GM23248 (cell line): ENCODE measurements around the gene ZCRB1. TPM values are rescaled to one million over a fixed set of nuclear protein-coding genes. Genes with fewer than 3 reads are reported as not detected.

Experiments
- DNase-seq: peaks from one replicate; pipeline ENCODE4 v3.0.0-alpha.2; 2015
- H2AFZ ChIP-seq: fragments of 200-600 bp; sonication (generic); 2 replicates; pipeline ENCODE4 v1.6.1; 2016; ENCODE audit warnings: antibody characterized with exemption
- H3F3A ChIP-seq: fragments of 200-600 bp; sonication (generic); 2 replicates; pipeline ENCODE4 v1.6.1; 2016; ENCODE audit warnings: mild to moderate bottlenecking, antibody characterized with exemption, mixed run types; ENCODE audit not compliant: insufficient read depth
- H3K27ac ChIP-seq: fragments of 200-600 bp; sonication (generic); 2 replicates; pipeline ENCODE4 v1.5.1; 2016; ENCODE audit warnings: mild to moderate bottlenecking
- H3K27me3 ChIP-seq: fragments of 200-600 bp; sonication (generic); replicated peaks from 2 replicates; pipeline ENCODE4 v1.6.1; 2016; ENCODE audit warnings: mild to moderate bottlenecking; ENCODE audit not compliant: insufficient read depth
- H3K36me3 ChIP-seq: fragments of 200-600 bp; sonication (generic); 2 replicates; pipeline ENCODE4 v1.6.1; 2016; ENCODE audit warnings: low read depth, mild to moderate bottlenecking
- H3K4me1 ChIP-seq: fragments of 200-600 bp; sonication (generic); 2 replicates; pipeline ENCODE4 v1.6.1; 2016; ENCODE audit warnings: mild to moderate bottlenecking; ENCODE audit not compliant: insufficient read depth
- H3K4me2 ChIP-seq: fragments of 200-600 bp; sonication (generic); one replicate; pipeline ENCODE4 v1.6.1; 2016; ENCODE audit warnings: mild to moderate bottlenecking; ENCODE audit not compliant: unreplicated experiment
- H3K4me3 ChIP-seq: fragments of 200-600 bp; sonication (generic); 2 replicates; pipeline ENCODE4 v1.5.1; 2016; ENCODE audit warnings: mild to moderate bottlenecking
- H3K79me2 ChIP-seq: fragments of 200-600 bp; sonication (generic); 2 replicates; pipeline ENCODE4 v1.6.1; 2016; ENCODE audit warnings: mild to moderate bottlenecking; ENCODE audit not compliant: insufficient read depth
- H3K9ac ChIP-seq: fragments of 200-600 bp; sonication (generic); 2 replicates; pipeline ENCODE4 v1.6.1; 2016; ENCODE audit warnings: mild to moderate bottlenecking
- H3K9me2 ChIP-seq: fragments of 200-600 bp; sonication (generic); 2 replicates; pipeline ENCODE4 v1.6.1; 2016; ENCODE audit warnings: mixed run types, mild to moderate bottlenecking, moderate library complexity; ENCODE audit not compliant: insufficient read depth
- H3K9me3 ChIP-seq: fragments of 200-600 bp; sonication (generic); one replicate; pipeline ENCODE4 v1.6.1; 2017; ENCODE audit warnings: low read depth
- H4K20me1 ChIP-seq: fragments of 200-600 bp; sonication (generic); 2 replicates; pipeline ENCODE4 v1.6.0; 2016; ENCODE audit not compliant: insufficient read depth
- EZH2 ChIP-seq: fragments of 200-600 bp; sonication (generic); IDR thresholded peaks from 2 replicates; pipeline ENCODE4 v1.6.1; 2018; ENCODE audit warnings: antibody characterized with exemption, mild to moderate bottlenecking; ENCODE audit not compliant: insufficient read depth, poor library complexity, severe bottlenecking
- EZH2phosphoT487 ChIP-seq: fragments of 200-600 bp; sonication (generic); IDR thresholded peaks from 2 replicates; pipeline ENCODE4 v1.6.1; 2018; ENCODE audit warnings: antibody characterized with exemption, moderate library complexity, mild to moderate bottlenecking, low read depth; ENCODE audit not compliant: insufficient read depth
- WGBS, 2 experiments: methylation state at CpG; one replicate each; pipeline ENCODE4 v1.1.6; 2015 to 2017; ENCODE audit warnings: low lambda C conversion rate in 2 of 2, low coverage in 1 of 2; ENCODE audit errors: missing lambda C conversion rate in 2 of 2; 5-methylcytosine and 5-hydroxymethylcytosine counted together
- in situ Hi-C: fragments of 300-500 bp; cut with MboI; formaldehyde crosslinking; loops from 2 replicates; pipeline ENCODE4 v1.15.0; 2020
- polyA plus RNA-seq: library from polyadenylated mRNA; unstranded; fragments of >200 nt; fragmentation: Nextera tagmentation; extraction: Ambion mirVana; gene quantifications from 2 replicates; pipeline ENCODE4 v1.2.1, GENCODE V29; 2016
- total RNA-seq: library from RNA; depleted of rRNA; stranded (reverse); fragments of >200 nt; shearing (Covaris generic); gene quantifications from 2 replicates; pipeline ENCODE4 v1.2.3, GENCODE V29; 2014

ZCRB1 gene
- total and polyA plus RNA-seq, 2 experiments from 2014 or later = 26.8 to 128 TPM

- Histone ChIP-seq H3K79me2 (peaks cover 86% of the 10 kb centered on the region), H3K9me3 (no peaks in the 10 kb centered on the region), H3K9ac (no peak overlapping the region), H3K4me2 (no peak overlapping the region), H3K4me3 (no peak overlapping the region), H3F3A (no peaks in the 10 kb centered on the region), H2AFZ (no peak overlapping the region), H3K9me2 (no peaks in the 10 kb centered on the region), H3K27ac (no peak overlapping the region), H3K36me3 (no peaks in the 10 kb centered on the region; the same call in 1 of the 2 replicates), H3K4me1 (0 out of 2 replicates have a peak, but pooled peaks cover 7% of the 10 kb centered on the region), H3K27me3 (no peaks in the 10 kb centered on the region), H4K20me1 (peaks cover 4% of the 10 kb centered on the region; the same call in 1 of the 2 replicates)
- TF ChIP-seq EZH2 = no peak
- TF ChIP-seq EZH2phosphoT487 = no peak
- in situ Hi-C loops = no loop called here
- 96 to 97% methylated on average over 1 of the region's 1 CpG for WGBS, 2 experiments
- DNase-seq = no peak
Observed at GRCh38 chr12:42346403-42347002, 20.6 kb upstream of the ZCRB1 start.

GRCh38 chr12:42343721-42344120, 17.8 kb upstream of the ZCRB1 start:
- H4K20me1 ChIP-seq = peaks cover 4% of the 10 kb centered on the region; the same call in 1 of the 2 replicates
- H3F3A ChIP-seq = no peaks in the 10 kb centered on the region
- 0 out of 2 replicates have a peak, but pooled peaks cover 7% of the 10 kb centered on the region for H3K4me1 ChIP-seq
- H3K27ac ChIP-seq = no peak overlapping the region
- 8 to 11% methylated on average over 3 of the region's 3 CpGs for WGBS, 2 experiments
- no peak overlapping the region for H3K4me3 ChIP-seq
- H3K9ac ChIP-seq = no peak overlapping the region
- peaks cover 100% of the 10 kb centered on the region for H3K79me2 ChIP-seq
- H3K36me3 ChIP-seq = no peaks in the 10 kb centered on the region; the same call in 1 of the 2 replicates
- H3K27me3 ChIP-seq = no peaks in the 10 kb centered on the region
- H3K4me2 ChIP-seq = peak overlapping the region; percentile 8
- H2AFZ ChIP-seq = no peak overlapping the region
- H3K9me3 ChIP-seq = no peaks in the 10 kb centered on the region
- no peak for DNase-seq
- no peaks in the 10 kb centered on the region for H3K9me2 ChIP-seq
- TF ChIP-seq EZH2 = no peak
- no peak for TF ChIP-seq EZH2phosphoT487
- in situ Hi-C loops = no loop called here

GRCh38 chr12:42342028-42342427, 16.1 kb upstream of the ZCRB1 start:
- Histone ChIP-seq H3K4me1 (0 out of 2 replicates have a peak, but pooled peaks cover 7% of the 10 kb centered on the region), H4K20me1 (peaks cover 4% of the 10 kb centered on the region; the same call in 1 of the 2 replicates), H3K9ac (no peak overlapping the region), H2AFZ (no peak overlapping the region), H3F3A (no peaks in the 10 kb centered on the region), H3K27me3 (no peaks in the 10 kb centered on the region), H3K9me3 (no peaks in the 10 kb centered on the region), H3K9me2 (no peaks in the 10 kb centered on the region), H3K4me2 (no peak overlapping the region), H3K36me3 (peaks cover 3% of the 10 kb centered on the region; the same call in 1 of the 2 replicates), H3K79me2 (peaks cover 100% of the 10 kb centered on the region), H3K27ac (no peak overlapping the region), H3K4me3 (no peak overlapping the region)
- in situ Hi-C loops = no loop called here
- 91 to 95% methylated on average over 2 of the region's 2 CpGs for WGBS, 2 experiments
- no peak for DNase-seq
- TF ChIP-seq EZH2 (no peak), EZH2phosphoT487 (no peak)

GRCh38 chr12:42338280-42338679, 12.4 kb upstream of the ZCRB1 start:
- Histone ChIP-seq H3K36me3 (peaks cover 10% of the 10 kb centered on the region), H3K9ac (no peak overlapping the region), H4K20me1 (no peaks in the 10 kb centered on the region), H3K27ac (no peak overlapping the region), H3K9me3 (no peaks in the 10 kb centered on the region), H3K4me2 (no peak overlapping the region), H3K4me1 (no peaks in the 10 kb centered on the region), H3K4me3 (no peak overlapping the region), H3K27me3 (no peaks in the 10 kb centered on the region), H3K79me2 (peaks cover 100% of the 10 kb centered on the region), H3F3A (no peaks in the 10 kb centered on the region), H3K9me2 (no peaks in the 10 kb centered on the region), H2AFZ (no peak overlapping the region)
- DNase-seq = no peak
- WGBS, 2 experiments = 94 to 97% methylated on average over 2 of the region's 2 CpGs
- no peak for TF ChIP-seq EZH2phosphoT487
- TF ChIP-seq EZH2 = no peak
- in situ Hi-C loops = no loop called here
